ENCODE measurements around the gene SCAMP5. TPM values are rescaled to one million over a fixed set of nuclear protein-coding genes. Genes with fewer than 3 reads are reported as not detected.

The SCAMP5 gene
- total RNA-seq, 1 experiment from 2014 or later = 6.2 TPM

- no peak overlapping the region for H3K9ac ChIP-seq (ENCODE audit: low read length)
- no TSS peak for BruUV-seq (replicated peaks)
- no peaks in the 10 kb centered on the region for H3K9me2 ChIP-seq (ENCODE audit: insufficient read depth)
- no peaks in the 10 kb centered on the region for H3K9me3 ChIP-seq (ENCODE audit: control insufficient read depth in 1 of 2, insufficient read depth in 1 of 2, low read depth in 1 of 2, low read length in 2 of 2)
- ChIA-PET CTCF (interaction anchor here (0.6 to 2.4 kb wide), 5 partner anchors 8 to 270 kb away, joined by 3 to 13 read pairs (median 3); partner anchors contain the start of gene C15orf39), RAD21 (ENCODE audit: low non-redundant PET in 1 of 2, low total read pairs in 2 of 2, uncharacterized antibody in 2 of 2, unreplicated experiment in 2 of 2) (interaction anchor here in 1 of 2 experiments (0.8 kb wide), 1 partner anchor 29 kb away, joined by 3 read pairs; no protein-coding TSS in a partner anchor), POLR2A (interaction anchor here (1.3 to 1.8 kb wide), 4 partner anchors 161 to 167 kb away, joined by 3 to 7 read pairs (median 5); partner anchors contain the start of gene C15orf39)
- no peaks in the 10 kb centered on the region for H4K20me1 ChIP-seq (ENCODE audit: insufficient read depth)
- H3K36me3 ChIP-seq (ENCODE audit: control insufficient read depth in 1 of 2, insufficient read depth in 2 of 2, low read length in 2 of 2) = peaks cover 0 to 3% of the 10 kb centered on the region in 2 experiments; a peak in 1 of 4 replicates
- TF ChIP-seq ELF1 (IDR thresholded peaks at IDR 0.05; ENCODE audit: borderline replicate concordance, low read depth) (no peak), ZFX (IDR thresholded peaks at IDR 0.05) (no peak), FOSL1 (IDR thresholded peaks at IDR 0.05; ENCODE audit: low read depth) (no peak), SP1 (IDR thresholded peaks at IDR 0.05; ENCODE audit: low read depth) (peak; percentile 24; the same call in 1 of the 2 replicates), YY1 (IDR thresholded peaks at IDR 0.05; ENCODE audit: extremely low read depth, insufficient replicate concordance, low read depth, low read length) (no peak), TCF7L2 (IDR thresholded peaks at IDR 0.05; ENCODE audit: borderline replicate concordance, extremely low read depth, insufficient read depth, insufficient read length) (no peak)
- TF ChIP-seq, protein P1, sequence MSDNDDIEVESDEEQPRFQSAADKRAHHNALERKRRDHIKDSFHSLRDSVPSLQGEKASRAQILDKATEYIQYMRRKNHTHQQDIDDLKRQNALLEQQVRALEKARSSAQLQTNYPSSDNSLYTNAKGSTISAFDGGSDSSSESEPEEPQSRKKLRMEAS (IDR thresholded peaks at IDR 0.05) = no peak
- TF ChIP-seq, protein P2, sequence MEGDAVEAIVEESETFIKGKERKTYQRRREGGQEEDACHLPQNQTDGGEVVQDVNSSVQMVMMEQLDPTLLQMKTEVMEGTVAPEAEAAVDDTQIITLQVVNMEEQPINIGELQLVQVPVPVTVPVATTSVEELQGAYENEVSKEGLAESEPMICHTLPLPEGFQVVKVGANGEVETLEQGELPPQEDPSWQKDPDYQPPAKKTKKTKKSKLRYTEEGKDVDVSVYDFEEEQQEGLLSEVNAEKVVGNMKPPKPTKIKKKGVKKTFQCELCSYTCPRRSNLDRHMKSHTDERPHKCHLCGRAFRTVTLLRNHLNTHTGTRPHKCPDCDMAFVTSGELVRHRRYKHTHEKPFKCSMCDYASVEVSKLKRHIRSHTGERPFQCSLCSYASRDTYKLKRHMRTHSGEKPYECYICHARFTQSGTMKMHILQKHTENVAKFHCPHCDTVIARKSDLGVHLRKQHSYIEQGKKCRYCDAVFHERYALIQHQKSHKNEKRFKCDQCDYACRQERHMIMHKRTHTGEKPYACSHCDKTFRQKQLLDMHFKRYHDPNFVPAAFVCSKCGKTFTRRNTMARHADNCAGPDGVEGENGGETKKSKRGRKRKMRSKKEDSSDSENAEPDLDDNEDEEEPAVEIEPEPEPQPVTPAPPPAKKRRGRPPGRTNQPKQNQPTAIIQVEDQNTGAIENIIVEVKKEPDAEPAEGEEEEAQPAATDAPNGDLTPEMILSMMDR (IDR thresholded peaks at IDR 0.05 in 2 of 3, conservative IDR thresholded peaks at IDR 0.05 in 1 of 3; ENCODE audit: borderline replicate concordance in 1 of 3, insufficient read depth in 1 of 3, low read depth in 2 of 3, low read length in 2 of 3) = no peak
- TF ChIP-seq, protein P3, sequence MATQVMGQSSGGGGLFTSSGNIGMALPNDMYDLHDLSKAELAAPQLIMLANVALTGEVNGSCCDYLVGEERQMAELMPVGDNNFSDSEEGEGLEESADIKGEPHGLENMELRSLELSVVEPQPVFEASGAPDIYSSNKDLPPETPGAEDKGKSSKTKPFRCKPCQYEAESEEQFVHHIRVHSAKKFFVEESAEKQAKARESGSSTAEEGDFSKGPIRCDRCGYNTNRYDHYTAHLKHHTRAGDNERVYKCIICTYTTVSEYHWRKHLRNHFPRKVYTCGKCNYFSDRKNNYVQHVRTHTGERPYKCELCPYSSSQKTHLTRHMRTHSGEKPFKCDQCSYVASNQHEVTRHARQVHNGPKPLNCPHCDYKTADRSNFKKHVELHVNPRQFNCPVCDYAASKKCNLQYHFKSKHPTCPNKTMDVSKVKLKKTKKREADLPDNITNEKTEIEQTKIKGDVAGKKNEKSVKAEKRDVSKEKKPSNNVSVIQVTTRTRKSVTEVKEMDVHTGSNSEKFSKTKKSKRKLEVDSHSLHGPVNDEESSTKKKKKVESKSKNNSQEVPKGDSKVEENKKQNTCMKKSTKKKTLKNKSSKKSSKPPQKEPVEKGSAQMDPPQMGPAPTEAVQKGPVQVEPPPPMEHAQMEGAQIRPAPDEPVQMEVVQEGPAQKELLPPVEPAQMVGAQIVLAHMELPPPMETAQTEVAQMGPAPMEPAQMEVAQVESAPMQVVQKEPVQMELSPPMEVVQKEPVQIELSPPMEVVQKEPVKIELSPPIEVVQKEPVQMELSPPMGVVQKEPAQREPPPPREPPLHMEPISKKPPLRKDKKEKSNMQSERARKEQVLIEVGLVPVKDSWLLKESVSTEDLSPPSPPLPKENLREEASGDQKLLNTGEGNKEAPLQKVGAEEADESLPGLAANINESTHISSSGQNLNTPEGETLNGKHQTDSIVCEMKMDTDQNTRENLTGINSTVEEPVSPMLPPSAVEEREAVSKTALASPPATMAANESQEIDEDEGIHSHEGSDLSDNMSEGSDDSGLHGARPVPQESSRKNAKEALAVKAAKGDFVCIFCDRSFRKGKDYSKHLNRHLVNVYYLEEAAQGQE (IDR thresholded peaks at IDR 0.05; ENCODE audit: low read depth) = no peak
- H3K4me1 ChIP-seq (ENCODE audit: control insufficient read depth in 1 of 2, insufficient read depth in 2 of 2, low read length in 2 of 2) = peaks cover 43 to 55% of the 10 kb centered on the region in 2 experiments
- no peak overlapping the region for H3K27ac ChIP-seq (ENCODE audit: low read depth, low read length)
- H3K4me3 ChIP-seq (replicated peaks in 1 of 2; ENCODE audit: low read depth in 1 of 2, low read length in 2 of 2) = 0 out of 4 replicates have a peak overlapping the region, but pooled peaks of 1 of the 2 experiments have one; percentile 2
- ATAC-seq (peak; percentile 51), DNase-seq (ENCODE audit: low read depth, low spot score) (no peak)
- H2AFZ ChIP-seq (ENCODE audit: low read depth, low read length, poor library complexity, severe bottlenecking) = no peak overlapping the region
- H3K79me2 ChIP-seq (ENCODE audit: insufficient read depth, low read length) = peaks cover 30% of the 10 kb centered on the region
- intact Hi-C loops (cut with micrococcal nuclease) = loop anchor here (5.0 kb wide), 1 partner anchor 70 kb away; no protein-coding TSS in a partner anchor
- H3K27me3 ChIP-seq (ENCODE audit: insufficient read depth, low read length) = no peaks in the 10 kb centered on the region
- H3K4me2 ChIP-seq (ENCODE audit: low read length) = peak overlapping the region; percentile 67
These were observed 42.3 kb downstream of the SCAMP5 start for GRCh38 chr15:75037685-75038084.
